Activated CD8-positive, alpha-beta memory T cell treated with anti-CD3 and anti-CD28 coated beads, Interleukin-2, amount 50 U/mL, for 48 hours (primary cell): ENCODE results near the gene KIRREL3.

Experiments used
- DNase-seq: peaks from one replicate; pipeline ENCODE4 v3.0.0-alpha.2; 2020

Gene KIRREL3

DNA sequence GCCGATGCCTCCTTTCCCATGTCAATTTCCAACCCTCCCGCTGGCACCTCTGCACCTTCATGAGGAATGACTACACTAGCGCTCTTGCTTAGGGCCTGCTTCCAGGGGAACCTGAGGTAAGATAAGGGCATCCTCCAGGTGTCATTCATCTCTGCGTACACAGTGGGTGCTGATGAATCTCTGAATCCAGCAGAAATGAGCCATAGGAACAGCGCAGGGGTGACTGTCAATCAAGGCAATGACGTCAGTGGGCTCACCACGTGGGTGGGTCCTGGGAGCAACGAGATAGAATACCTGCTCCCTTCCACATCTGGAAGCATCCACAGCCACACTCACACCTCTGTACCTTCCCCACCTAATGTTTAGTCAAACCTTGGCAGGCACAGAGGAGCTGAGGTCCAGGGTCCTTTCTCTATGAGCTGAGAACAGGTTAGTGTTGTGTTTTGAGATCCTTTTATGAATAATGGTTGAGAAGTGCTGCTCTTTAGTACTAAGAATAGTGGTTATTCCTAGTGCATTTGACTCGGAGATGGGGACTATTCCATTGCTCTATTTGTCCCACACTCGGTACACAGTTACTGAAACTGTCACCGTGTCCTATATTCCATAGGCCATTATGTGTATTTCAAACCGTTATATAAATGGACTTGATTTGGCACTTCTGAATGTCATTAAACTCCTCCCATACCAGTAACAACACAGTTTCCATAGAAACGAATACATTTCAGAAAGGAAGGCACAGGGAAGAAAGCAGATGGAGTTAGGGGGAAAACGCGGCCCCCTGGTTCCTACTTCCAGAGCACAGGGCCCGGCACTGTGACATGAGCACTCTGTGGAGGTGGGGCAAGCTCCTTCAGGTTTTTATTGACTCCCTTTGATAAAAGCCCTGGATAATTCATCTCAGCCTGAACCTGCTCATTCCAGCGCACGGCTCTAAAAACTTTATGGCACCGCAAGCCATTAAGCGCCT lies 451.7 kb downstream of the KIRREL3 start:
- DNase-seq, result no peak

- no peak for DNase-seq
Observed at GRCh38 chr11:126547691-126548090, 452.9 kb downstream of the KIRREL3 start.

- DNase-seq, result no peak
Observed at GRCh38 chr11:126547161-126547560, 453.4 kb downstream of the KIRREL3 start.

DNA sequence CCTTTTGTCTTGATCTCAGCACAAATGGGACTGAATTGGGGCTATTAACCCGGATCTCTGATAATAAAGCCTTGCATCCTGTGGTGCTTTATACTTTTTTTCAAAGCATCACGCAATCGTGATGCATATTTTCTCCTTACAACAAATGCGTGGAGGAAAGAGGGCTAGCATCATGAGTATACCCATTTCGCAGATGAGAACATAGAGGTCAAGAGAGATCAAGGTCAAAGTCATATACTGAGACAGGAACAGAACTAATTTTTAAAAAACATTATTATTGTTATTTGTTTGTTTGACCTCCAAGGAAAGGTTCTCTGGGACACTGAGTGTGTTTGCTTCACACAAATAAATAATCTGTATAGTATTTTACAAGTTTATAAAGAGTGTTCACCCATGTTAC lies 453.9 kb downstream of the KIRREL3 start:
- no peak for DNase-seq

DNA sequence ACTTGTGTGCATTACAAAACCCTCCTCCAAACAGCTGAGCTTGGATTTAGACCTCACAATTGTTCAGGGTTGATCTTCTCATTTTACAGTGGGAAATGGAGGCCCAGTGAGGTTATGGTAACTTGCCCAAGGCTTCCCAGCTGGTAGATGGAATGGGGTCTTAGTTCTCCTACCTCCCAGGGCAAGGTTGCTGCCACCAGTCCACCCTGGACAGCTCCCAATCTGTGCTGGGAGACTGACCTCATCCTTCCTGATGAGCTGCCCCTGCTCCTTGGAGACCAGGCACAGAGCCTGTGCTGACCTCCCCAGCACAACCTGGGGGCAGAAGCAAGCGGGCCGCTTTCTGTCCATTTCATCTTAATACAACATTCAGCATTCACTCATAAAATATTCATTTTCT lies 454.4 kb downstream of the KIRREL3 start:
- no peak for DNase-seq

DNA sequence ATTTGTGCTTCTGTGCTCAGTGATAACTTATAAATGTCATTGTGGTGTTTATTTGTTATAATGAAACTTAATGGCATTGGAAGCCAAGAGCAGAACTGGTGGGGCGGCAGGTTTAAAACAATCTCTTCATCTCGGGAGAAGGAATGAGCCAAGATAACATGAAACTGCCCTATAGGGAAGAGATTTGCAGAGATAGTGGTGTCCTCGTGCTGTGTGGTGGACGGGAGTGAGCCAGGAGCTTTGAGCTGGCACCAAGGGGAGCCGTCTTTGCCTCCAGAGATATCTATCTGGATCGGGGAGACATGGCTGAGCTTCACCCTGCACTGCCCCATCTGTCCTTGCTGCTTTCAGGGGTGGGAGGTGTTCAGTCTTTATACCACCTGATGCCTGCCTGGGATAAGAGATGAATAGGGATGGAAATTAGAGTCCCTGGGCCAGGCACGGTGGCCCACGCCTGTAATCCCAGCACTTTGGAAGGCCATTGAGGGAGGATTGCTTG lies 455.5 kb downstream of the KIRREL3 start:
- no peak for DNase-seq

DNA sequence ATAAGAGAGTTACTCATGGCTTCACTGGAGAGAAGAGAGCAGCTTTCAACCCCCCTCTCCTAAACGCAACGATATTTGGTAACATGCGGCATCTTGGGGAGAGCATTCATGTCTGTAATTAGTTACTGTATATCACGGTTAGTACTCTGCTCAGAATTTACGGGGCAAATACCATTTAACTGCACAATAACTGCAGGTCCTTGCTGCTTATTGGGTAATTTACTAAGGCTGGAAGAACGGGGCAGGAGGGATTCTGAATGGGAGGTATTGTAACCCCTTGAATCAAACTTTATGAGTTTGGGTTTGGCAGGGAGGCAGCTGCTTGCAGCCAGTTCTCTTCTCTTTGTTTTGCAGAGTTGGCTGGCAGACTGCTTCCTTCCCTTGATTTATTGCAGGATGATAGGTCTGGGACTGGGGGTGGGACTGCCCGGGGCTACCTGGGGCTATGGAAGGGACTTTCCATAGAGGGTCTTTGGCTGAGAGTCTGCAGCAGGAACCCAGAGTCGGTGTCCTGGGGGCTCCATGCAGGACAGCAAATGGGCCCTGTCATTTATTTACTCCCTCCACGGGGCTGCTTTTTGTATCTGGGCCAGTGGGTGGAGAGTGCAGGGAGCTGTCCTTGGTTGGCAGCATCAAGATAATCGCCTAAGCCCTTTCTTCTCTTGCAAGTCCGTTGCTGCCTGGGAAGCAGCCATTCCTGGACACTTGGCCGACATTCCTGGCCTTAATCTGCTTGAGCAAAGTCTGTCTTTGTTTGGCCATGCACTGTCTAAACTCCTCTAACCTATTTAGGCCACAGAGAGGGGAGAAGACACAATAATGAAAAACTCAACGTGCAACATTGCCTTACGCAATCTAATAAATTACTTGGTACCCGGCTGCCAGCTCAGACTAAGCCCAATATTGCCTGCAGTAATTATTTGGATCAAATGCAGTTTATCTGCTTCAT lies 456.2 kb downstream of the KIRREL3 start:
- DNase-seq, result no peak

- DNase-seq, result no peak
Observed at GRCh38 chr11:126543691-126544090, 456.9 kb downstream of the KIRREL3 start.

DNA sequence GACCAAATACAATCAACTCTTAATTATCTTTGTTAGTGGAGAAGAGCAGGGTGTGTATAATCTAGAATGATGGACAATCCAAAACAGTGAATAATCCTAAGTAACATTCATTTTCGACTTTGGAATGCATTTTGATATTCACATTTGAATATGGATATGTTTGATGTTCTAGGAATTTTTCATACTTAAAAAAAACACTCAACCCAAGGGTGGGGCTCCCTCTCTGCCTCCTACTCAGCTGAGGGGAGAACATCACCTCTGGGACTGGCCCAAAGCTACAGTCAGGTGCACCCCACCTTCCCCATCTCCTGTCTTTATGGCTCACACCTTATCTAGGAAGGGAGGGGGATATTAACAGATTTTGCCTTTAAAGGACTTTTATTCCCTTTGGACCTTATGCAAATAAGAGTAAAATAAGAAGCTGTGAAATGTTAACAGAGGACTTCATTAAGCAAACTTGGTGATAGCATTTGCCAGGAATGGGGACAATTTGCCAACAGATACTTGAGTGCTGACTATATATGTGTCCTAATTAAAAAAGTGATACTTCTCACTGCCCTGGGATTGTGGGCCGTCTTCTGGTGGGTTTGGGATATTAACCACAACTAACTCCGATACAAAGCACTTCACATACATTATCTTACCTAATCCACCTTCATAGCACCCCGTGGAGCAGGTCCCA lies 458.1 kb downstream of the KIRREL3 start:
- no peak for DNase-seq

- DNase-seq, result no peak
Observed at GRCh38 chr11:126538071-126538470, 462.5 kb downstream of the KIRREL3 start.

DNA sequence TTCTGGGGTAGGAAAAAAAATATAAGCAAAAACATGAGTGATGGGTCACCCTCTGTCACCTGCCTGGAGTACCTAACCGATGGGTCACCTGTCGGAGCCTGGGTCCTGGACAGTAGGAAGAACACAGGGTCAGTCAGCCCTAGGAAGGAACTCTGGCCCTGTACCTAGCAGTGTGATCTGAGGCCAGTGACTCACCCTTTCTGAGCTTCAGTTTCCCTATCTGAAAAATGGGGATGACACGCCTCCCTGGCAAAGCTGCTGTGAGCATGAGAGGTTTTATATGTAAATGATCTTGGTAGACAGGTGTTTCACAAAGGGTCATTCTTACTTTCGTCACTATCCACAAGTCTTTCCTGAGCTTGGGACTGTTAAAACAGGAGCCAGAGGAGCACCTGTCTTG lies 463.1 kb downstream of the KIRREL3 start:
- DNase-seq, result no peak

- no peak for DNase-seq
Observed at GRCh38 chr11:126534141-126534805, 466.3 kb downstream of the KIRREL3 start.

GRCh38 chr11:126533560-126533959 lies 467.0 kb downstream of the KIRREL3 start:
- no peak for DNase-seq

DNA sequence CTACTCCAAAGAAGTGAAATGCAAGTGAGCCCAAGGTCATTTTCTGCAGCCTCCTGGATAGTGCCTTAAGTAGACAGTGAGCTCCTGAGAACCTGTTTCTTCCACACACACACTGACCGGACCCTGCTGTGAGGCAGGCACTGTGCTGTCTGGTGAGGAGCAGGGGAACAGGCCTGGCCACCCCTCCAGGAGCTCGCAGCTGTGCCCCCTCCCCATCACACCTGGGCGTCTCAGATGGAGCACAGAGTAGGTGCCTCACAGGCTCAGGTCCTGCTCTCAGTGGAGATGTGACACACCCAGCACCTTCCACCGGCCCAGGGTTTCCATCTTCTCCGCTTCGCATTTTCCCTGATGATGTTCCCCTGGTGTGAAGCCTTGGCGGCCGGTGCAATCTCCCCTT lies 470.2 kb downstream of the KIRREL3 start:
- DNase-seq, result no peak

DNA sequence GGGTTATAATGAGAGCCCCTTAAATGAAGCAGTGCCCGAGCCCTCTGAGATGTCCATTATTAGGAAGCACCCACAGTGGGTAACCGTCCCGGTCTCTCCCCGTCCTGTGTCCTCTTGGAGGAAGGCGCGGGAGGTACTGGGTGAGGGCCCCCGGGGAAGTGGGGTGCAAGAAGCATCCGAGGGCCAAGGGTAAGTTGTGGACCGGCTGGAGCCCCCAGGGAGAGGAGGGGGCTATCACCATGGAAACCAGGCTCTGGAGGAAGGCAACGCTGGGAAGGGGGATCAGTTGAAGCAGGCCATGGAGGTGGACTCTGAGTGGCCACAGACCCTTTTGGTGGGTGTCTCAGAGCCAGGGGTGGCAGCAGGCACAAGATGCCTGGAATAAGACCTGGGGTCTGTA lies 471.5 kb downstream of the KIRREL3 start:
- no peak for DNase-seq

DNA sequence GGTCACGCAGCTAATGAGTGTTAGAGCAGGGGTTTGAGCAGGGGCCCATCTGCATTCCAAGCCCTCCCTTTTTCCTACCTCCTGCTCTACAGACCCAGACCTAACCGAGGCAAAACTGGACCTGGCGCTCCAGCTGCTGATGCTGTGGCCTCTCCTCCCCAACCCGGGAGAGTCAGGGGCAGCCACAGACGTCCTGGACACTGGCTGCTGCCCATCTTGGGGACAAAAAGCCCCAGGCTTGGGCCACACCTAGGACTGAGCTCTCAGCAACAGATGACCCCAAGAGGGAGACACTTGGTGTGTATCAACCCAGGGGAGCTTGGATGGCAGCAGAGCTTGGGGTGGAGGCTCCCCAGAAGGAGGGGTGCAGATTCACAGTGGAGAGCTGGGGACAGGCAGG lies 472.5 kb downstream of the KIRREL3 start:
- DNase-seq, result no peak

DNA sequence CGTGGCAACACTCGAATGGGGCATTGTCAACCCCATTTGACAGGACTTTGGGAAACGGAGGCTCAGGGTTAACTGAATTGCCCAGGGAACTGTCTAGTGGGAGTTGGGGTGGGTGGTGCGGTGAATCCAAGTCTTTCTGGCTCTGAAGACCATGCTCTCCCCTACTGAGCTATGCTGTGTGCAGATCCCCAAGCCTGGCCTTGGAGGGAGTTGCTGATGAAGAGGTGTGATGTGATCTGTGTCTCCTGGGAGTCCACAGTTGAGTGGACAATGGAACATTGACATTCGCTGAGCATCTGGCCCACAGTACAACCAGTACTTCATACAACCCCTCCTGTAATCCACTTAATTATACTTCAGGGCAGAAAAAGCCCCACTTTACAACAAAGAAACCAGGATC lies 472.9 kb downstream of the KIRREL3 start:
- DNase-seq, result no peak

DNA sequence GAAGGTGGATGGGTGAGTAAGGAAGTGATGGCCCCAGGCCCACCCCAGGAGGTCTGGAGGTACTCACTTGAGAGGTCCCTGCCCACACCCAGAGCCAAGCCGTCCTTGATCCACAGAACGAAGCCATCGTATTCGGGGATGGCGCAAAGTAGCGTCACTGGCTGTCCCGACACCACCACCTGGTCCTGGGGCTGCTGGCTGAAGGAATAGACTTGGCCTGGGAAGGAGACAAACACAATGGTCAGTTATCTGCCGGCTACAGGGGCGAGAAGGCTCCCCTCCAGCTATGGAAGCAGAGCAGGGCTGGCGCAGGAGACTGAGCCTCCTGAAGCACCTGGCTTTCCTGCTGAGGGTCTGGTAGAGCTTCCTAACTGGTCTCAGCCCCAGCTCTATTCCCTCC lies 474.1 kb downstream of the KIRREL3 start:
- no peak for DNase-seq

DNA sequence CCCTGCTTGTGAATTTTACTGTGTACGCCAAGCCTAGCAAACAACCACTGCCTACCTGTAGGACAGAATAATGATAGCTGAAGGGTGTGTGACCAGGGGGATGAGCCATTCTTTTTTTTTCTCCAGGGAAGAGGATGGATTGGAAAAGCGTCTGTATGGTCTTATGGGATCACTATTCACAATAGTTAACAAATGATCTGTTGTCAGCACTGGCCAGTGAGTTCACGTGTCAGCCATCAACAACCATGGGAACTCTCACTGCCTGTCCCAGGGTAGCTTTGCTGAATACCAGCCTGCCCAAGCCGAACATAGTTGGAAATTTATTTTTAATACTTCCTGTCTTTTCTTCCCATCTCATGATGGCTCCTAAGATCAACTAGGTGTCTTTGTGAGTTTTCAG lies 474.9 kb downstream of the KIRREL3 start:
- no peak for DNase-seq

- DNase-seq, result no peak
Observed at GRCh38 chr11:126525216-126525615, 475.4 kb downstream of the KIRREL3 start.

DNA sequence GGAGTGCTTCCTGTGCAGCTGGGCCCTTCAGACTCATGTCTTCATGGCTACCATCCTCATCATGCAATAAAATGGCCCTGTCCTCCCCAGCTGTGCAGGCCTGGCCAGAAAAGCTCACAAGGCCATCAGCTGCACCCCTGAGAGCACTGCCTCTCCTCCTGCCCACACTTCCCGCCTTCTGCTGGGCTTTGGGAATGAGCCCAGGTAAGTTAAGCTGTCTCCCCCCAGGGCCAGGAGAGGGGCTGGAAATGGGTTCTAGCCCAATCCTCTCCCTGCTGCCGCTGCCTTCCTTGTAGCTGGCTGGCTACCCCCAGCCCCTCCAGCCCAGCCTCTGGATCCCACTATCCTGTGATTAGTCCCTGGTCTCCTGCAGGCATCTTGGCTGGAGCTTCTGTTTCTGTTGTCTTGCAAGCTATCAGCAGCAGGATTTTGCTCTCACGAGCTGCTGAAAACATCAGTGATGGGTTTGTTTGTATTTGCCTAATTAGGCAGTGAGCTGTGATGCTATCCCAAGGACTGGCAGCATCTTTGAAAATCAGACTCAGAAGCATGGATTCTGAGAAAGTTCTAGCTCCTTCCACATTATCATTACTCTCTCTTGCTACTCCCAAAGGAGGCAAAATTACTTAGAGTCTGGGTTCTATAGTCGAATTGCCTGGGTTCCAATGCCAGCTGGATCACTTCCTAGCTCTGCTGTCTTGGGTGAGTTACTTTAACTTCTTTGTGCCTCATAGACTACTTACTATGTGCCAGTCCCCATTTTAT lies 476.9 kb downstream of the KIRREL3 start:
- DNase-seq, result no peak

GRCh38 chr11:126522606-126523005 lies 478.0 kb downstream of the KIRREL3 start:
- no peak for DNase-seq
